Measurements from ENCODE around the gene TBC1D19. TPM values are rescaled to one million over a fixed set of nuclear protein-coding genes. Genes with fewer than 3 reads are reported as not detected.

Gene TBC1D19
- total RNA-seq, 1 donor from 2014 or later, result 17.2 TPM

DNA sequence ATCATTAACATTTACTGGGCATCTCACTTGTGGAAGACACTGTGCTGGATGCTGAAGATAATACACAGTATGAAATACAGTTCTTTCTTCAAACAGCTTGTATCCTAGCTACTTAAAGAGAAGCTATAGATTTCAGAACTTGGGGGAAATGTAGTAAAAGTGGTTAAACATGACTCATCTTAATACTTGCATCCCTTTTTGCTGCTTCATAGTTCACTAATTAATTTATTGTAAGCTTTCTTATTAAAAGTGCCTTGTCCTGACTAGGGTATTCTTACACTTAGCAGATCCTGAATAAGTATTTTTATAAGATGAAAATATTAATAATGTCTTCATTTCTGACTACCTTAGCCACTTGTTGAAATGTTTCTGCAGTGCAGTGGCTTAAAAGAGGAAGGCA lies 144.0 kb downstream of the TBC1D19 start:
- no peak for DNase-seq (ENCODE audit: low read depth)
- no peak overlapping the region for H3K4me3 ChIP-seq (ENCODE audit: low read depth, low read length)
- TF ChIP-seq, protein P1, sequence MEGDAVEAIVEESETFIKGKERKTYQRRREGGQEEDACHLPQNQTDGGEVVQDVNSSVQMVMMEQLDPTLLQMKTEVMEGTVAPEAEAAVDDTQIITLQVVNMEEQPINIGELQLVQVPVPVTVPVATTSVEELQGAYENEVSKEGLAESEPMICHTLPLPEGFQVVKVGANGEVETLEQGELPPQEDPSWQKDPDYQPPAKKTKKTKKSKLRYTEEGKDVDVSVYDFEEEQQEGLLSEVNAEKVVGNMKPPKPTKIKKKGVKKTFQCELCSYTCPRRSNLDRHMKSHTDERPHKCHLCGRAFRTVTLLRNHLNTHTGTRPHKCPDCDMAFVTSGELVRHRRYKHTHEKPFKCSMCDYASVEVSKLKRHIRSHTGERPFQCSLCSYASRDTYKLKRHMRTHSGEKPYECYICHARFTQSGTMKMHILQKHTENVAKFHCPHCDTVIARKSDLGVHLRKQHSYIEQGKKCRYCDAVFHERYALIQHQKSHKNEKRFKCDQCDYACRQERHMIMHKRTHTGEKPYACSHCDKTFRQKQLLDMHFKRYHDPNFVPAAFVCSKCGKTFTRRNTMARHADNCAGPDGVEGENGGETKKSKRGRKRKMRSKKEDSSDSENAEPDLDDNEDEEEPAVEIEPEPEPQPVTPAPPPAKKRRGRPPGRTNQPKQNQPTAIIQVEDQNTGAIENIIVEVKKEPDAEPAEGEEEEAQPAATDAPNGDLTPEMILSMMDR (IDR thresholded peaks at IDR 0.05; ENCODE audit: insufficient read depth, low read length, poor library complexity, severe bottlenecking), result no peak
- no peaks in the 10 kb centered on the region for H3K27me3 ChIP-seq (ENCODE audit: control insufficient read depth, insufficient read depth, low read length)
- H3K36me3 ChIP-seq (ENCODE audit: control insufficient read depth, insufficient read depth, low read length), result no peaks in the 10 kb centered on the region

- H3K4me3 ChIP-seq (ENCODE audit: low read depth, low read length), result no peak overlapping the region
- DNase-seq (ENCODE audit: low read depth), result no peak
- TF ChIP-seq, protein P1 (IDR thresholded peaks at IDR 0.05; ENCODE audit: insufficient read depth, low read length, poor library complexity, severe bottlenecking), result no peak
Measured at GRCh38 chr4:26729027-26729426, 145.1 kb downstream of the TBC1D19 start.

GRCh38 chr4:26729547-26729946 lies 145.7 kb downstream of the TBC1D19 start:
- TF ChIP-seq, protein P1 (IDR thresholded peaks at IDR 0.05; ENCODE audit: insufficient read depth, low read length, poor library complexity, severe bottlenecking), result no peak
- DNase-seq (ENCODE audit: low read depth), result no peak

More at GRCh38 chr4:26729027-26729426, 145.1 kb downstream of the TBC1D19 start:
- Histone ChIP-seq H3K27me3 (ENCODE audit: control insufficient read depth, insufficient read depth, low read length) (no peaks in the 10 kb centered on the region), H3K36me3 (ENCODE audit: control insufficient read depth, insufficient read depth, low read length) (no peaks in the 10 kb centered on the region)

GRCh38 chr4:26731351-26732035 lies 147.6 kb downstream of the TBC1D19 start:
- Histone ChIP-seq H3K27me3 (ENCODE audit: control insufficient read depth, insufficient read depth, low read length) (no peaks in the 10 kb centered on the region), H3K36me3 (ENCODE audit: control insufficient read depth, insufficient read depth, low read length) (no peaks in the 10 kb centered on the region), H3K4me3 (ENCODE audit: low read depth, low read length) (no peak overlapping the region)
- TF ChIP-seq, protein P1 (IDR thresholded peaks at IDR 0.05; ENCODE audit: insufficient read depth, low read length, poor library complexity, severe bottlenecking), result no peak
- no peak for DNase-seq (ENCODE audit: low read depth)

More at GRCh38 chr4:26729547-26729946, 145.7 kb downstream of the TBC1D19 start:
- no peaks in the 10 kb centered on the region for H3K36me3 ChIP-seq (ENCODE audit: control insufficient read depth, insufficient read depth, low read length)
- no peaks in the 10 kb centered on the region for H3K27me3 ChIP-seq (ENCODE audit: control insufficient read depth, insufficient read depth, low read length)
- H3K4me3 ChIP-seq (ENCODE audit: low read depth, low read length), result no peak overlapping the region

DNA sequence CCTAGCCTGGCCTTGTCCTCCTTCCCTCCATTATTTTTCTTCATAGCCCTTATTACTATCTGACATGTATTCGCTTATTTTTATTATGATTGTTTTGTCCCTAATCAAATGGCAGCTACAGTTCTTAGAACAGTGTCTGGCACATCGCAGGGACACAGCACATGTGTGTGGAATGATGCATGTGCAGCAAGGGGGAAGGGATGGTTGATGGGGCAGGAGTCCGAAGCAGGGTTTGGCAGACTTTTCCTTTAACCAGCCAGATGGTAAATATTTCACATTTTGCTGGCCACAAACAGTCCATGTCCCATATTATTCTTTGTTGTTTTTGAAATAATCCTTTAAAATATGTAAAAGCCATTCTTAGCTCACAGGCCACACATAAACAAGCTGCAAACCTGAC lies 148.5 kb downstream of the TBC1D19 start:
- Histone ChIP-seq H3K36me3 (ENCODE audit: control insufficient read depth, insufficient read depth, low read length) (no peaks in the 10 kb centered on the region), H3K4me3 (ENCODE audit: low read depth, low read length) (no peak overlapping the region), H3K27me3 (ENCODE audit: control insufficient read depth, insufficient read depth, low read length) (no peaks in the 10 kb centered on the region)
- no peak for DNase-seq (ENCODE audit: low read depth)
- TF ChIP-seq, protein P1 (IDR thresholded peaks at IDR 0.05; ENCODE audit: insufficient read depth, low read length, poor library complexity, severe bottlenecking), result no peak

GRCh38 chr4:26736621-26737020 lies 152.7 kb downstream of the TBC1D19 start:
- Histone ChIP-seq H3K27me3 (ENCODE audit: control insufficient read depth, insufficient read depth, low read length) (no peaks in the 10 kb centered on the region), H3K4me3 (ENCODE audit: low read depth, low read length) (no peak overlapping the region), H3K36me3 (ENCODE audit: control insufficient read depth, insufficient read depth, low read length) (no peaks in the 10 kb centered on the region)
- TF ChIP-seq, protein P1 (IDR thresholded peaks at IDR 0.05; ENCODE audit: insufficient read depth, low read length, poor library complexity, severe bottlenecking), result no peak
- DNase-seq (ENCODE audit: low read depth), result no peak
